A673 (cell line): ENCODE results near the gene ZFPM1.

Source experiments
- EZH2 ChIP-seq: fragments of 200-600 bp; sonication (generic); IDR thresholded peaks from 2 replicates; pipeline ENCODE4 v1.6.1; 2017; ENCODE audit warnings: borderline replicate concordance, low read depth, mild to moderate bottlenecking, mixed read lengths, antibody characterized with exemption, low read length; ENCODE audit not compliant: poor library complexity, severe bottlenecking
- TF ChIP-seq, protein P1 (sequence below): fragments of 300-800, 200-600 bp; sonication (generic); conservative IDR thresholded peaks from 2 replicates; pipeline ENCODE4 v1.5.1; 2017; ENCODE audit warnings: low read depth, mild to moderate bottlenecking, antibody characterized with exemption, low read length, moderate library complexity, mixed read lengths

- TF ChIP-seq EZH2, result no peak
- TF ChIP-seq, protein P1, sequence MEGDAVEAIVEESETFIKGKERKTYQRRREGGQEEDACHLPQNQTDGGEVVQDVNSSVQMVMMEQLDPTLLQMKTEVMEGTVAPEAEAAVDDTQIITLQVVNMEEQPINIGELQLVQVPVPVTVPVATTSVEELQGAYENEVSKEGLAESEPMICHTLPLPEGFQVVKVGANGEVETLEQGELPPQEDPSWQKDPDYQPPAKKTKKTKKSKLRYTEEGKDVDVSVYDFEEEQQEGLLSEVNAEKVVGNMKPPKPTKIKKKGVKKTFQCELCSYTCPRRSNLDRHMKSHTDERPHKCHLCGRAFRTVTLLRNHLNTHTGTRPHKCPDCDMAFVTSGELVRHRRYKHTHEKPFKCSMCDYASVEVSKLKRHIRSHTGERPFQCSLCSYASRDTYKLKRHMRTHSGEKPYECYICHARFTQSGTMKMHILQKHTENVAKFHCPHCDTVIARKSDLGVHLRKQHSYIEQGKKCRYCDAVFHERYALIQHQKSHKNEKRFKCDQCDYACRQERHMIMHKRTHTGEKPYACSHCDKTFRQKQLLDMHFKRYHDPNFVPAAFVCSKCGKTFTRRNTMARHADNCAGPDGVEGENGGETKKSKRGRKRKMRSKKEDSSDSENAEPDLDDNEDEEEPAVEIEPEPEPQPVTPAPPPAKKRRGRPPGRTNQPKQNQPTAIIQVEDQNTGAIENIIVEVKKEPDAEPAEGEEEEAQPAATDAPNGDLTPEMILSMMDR, result no peak
Measured at GRCh38 chr16:88515925-88516594, 63.0 kb downstream of the ZFPM1 start.
